ENCODE data around the gene TBX18.

DNA sequence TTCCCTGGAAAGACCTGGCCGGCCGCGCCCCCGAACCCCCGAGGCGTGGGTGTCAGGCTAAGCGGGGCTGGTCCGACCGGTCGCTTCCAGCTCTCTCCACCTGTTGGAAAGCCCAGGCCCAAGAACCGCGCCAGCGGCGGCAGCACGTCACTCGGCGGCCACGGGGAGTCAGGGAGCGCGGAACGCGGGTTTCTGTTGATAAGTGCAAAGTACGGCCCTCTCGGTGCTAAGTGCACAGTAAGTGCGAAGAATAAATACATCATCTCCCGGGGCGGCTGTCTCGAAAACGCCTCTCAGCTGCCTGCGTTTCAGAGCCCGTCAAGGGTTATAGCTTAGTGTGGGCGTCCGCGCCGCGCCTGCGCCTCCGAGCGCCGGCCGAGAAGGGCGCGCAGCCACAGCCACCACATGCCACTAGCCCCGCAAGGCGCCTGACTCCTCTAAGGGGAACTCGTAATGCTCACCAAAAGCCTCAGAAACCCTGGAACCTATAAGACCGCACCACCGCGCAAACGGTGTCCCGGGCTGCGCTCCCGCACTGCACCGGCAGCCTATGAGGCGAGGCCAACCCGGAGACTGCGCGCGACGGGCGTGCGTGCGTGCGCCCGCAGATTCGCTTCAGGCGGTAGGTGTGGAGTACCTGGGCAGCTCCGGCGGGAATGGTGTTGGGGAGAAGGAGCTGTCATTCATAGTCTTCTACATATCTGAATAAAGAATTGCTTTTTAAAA is 9.2 kb upstream of the TBX18 start:
- TF ChIP-seq, protein P1, sequence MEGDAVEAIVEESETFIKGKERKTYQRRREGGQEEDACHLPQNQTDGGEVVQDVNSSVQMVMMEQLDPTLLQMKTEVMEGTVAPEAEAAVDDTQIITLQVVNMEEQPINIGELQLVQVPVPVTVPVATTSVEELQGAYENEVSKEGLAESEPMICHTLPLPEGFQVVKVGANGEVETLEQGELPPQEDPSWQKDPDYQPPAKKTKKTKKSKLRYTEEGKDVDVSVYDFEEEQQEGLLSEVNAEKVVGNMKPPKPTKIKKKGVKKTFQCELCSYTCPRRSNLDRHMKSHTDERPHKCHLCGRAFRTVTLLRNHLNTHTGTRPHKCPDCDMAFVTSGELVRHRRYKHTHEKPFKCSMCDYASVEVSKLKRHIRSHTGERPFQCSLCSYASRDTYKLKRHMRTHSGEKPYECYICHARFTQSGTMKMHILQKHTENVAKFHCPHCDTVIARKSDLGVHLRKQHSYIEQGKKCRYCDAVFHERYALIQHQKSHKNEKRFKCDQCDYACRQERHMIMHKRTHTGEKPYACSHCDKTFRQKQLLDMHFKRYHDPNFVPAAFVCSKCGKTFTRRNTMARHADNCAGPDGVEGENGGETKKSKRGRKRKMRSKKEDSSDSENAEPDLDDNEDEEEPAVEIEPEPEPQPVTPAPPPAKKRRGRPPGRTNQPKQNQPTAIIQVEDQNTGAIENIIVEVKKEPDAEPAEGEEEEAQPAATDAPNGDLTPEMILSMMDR (IDR thresholded peaks at IDR 0.05), result no peak
- TF ChIP-seq POLR2AphosphoS5 (IDR thresholded peaks at IDR 0.05) (no peak), POLR2A (IDR thresholded peaks at IDR 0.05) (no peak)

All from breast epithelium (tissue), 3 donors.